GM19438 (cell line): ENCODE measurements around the gene ZNF652.
A peak's percentile ranks its signal among the peaks of the same experiment; 100 is the strongest.

ENCODE experiments used
- ATAC-seq: cut with Tn5 transposase; IDR thresholded peaks from one replicate; pipeline ENCODE4 v1.9.1; 2021; ENCODE audit warnings: low read depth; ENCODE audit not compliant: unreplicated experiment

The ZNF652 gene

GRCh38 chr17:49360796-49361128, 1.3 kb downstream of the ZNF652 start:
- ATAC-seq = no peak

- ATAC-seq = no peak
These were observed 1.9 kb downstream of the ZNF652 start for GRCh38 chr17:49359990-49360795.

- ATAC-seq = no peak
These were observed 3.3 kb downstream of the ZNF652 start for GRCh38 chr17:49358641-49359247.

- no peak for ATAC-seq
These were observed 4.5 kb downstream of the ZNF652 start for GRCh38 chr17:49357516-49357915.

DNA sequence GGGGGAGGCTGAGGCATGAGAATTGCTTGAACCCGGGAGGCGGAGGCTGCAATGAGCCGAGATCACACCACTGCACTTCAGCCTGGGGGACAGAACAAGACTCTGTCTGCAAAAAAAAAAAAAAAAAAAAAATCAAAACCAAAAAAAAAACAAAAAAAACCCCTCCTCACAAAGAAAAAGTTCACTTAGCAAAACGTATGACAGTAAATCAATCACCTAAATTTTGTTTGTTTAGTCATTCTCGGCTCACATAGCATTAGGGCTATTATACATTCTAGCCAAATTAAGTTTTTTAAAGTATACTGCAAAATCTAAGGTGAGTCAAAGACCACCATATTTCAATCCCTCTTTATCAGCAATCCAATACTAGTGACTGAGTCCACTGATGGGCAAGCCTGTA, 5.7 kb downstream of the ZNF652 start:
- no peak for ATAC-seq

- no peak for ATAC-seq
These were observed 8.4 kb downstream of the ZNF652 start for GRCh38 chr17:49353607-49354006.

- ATAC-seq = no peak
These were observed 9.4 kb downstream of the ZNF652 start for GRCh38 chr17:49352587-49353154.

DNA sequence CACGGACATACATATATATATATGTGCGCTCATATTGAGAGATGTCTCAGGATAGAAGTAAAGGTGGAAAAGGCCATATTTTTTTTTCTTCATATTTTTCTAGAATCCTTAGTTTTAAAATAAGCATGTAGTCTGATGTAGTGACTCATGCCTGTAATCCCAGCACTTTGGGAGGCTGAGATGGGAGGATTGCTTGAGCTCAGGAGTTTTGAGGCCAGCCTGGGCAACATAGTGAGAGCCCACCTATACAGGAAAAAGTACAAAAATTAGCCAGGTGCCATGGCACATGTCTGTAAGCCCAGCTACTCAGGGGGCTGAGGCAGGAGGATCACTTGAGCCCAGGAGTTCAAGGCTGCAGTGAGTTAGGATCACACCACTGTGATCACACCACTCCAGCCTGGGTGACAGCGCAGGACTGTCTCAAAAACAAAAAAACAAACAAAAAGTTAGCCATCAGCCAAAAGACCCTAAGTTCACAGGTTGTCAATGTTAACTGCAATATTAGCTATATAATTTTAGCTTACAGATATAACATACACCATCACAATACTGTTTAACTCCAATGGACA, 10.4 kb downstream of the ZNF652 start:
- no peak for ATAC-seq

GRCh38 chr17:49349541-49349940, 12.5 kb downstream of the ZNF652 start:
- ATAC-seq = no peak

DNA sequence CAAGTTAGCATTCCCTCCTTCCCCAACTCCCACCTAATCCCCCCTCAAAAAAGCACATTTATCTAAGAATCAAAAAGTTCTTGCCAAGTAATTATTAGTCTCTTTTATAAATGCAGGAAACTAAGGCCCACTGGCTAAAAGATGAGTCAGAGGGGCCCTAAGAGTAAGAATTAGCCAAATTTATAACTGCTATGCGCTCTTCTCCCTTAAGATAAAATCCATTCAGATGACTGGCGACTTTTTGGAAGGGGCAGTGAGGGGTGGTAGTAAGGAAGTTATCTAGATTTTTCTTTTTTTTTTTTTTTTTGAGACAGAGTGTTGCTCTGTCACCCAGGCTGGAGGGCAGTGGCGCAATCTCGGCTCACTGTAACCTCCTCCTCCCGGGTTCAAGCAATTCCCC, 17.1 kb downstream of the ZNF652 start:
- ATAC-seq = no peak

DNA sequence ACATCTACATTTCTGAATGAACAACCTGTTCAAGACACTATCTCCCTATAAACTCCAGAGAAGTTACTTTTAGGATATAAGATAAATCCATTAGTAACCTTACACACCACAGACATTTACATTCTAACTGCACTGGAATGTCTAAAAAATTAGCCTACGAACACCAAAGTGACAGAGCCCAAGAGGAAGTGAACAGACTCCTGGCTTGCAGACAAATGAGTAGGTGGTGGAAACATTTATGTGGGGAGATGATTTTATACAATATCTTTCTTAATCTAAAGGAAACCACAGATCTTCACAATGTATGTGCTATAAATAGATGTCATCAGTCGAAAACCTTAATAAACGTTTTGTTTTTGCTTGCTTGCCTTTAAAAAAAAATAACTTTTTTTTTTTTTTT, 18.8 kb downstream of the ZNF652 start:
- ATAC-seq = no peak

DNA sequence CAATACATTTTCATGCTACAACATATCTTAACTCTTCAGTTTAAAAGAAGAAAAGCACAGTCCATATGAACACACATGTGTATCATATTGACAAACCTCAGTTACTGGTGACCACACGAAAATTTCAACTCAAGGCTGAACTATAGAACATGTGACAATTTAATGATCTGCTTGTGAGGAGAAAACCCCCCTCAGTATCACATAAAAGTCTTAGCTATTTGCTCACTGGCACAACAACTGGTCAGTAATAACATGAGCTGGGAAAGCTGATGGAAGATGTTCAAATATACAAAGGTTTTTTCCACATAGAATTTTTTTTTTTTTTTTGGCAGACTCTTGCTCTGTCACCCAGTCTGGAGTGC, 19.5 kb downstream of the ZNF652 start:
- peak; percentile 32 for ATAC-seq

DNA sequence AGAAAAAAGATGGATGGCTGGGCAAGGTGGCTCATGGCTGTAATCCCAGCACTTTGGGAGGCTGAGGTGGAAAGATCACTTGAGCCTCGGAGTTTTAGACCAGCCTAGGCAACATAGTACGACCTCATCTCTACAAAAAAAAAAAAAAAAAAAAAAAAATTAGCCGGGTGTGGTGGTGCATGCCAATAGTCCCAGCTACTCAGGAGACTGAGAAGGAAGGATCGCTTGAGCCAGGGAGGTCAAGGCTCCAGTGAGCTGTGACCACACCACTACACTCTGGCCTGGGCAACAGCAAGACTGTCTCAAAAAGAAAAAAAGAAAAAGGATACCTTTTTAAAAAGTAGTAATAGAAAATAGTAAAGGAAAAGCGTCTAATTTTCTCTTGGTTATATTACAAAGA, 20.7 kb downstream of the ZNF652 start:
- no peak for ATAC-seq

- no peak for ATAC-seq
These were observed 22.7 kb downstream of the ZNF652 start for GRCh38 chr17:49339354-49339753.

- no peak for ATAC-seq
These were observed 23.2 kb downstream of the ZNF652 start for GRCh38 chr17:49338883-49339282.

DNA sequence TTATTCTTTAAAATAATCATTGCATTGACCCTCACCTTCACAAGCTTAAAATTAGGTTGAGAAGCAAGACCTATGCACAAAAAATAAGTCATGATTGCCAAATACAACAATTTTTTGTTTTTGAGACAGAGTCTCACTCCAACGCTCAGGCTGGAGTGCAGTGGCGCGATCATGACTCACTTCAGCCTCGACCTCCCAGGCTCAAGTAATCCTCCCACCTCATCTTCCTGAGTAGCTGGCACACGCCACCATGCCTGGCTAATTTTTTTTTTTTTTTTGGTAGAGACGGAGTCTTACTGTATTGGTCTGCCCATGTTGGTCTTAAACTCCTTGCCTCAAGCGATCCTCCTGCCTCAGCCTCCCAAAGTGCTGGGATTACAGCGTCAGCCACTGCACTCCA, 24.2 kb downstream of the ZNF652 start:
- no peak for ATAC-seq

DNA sequence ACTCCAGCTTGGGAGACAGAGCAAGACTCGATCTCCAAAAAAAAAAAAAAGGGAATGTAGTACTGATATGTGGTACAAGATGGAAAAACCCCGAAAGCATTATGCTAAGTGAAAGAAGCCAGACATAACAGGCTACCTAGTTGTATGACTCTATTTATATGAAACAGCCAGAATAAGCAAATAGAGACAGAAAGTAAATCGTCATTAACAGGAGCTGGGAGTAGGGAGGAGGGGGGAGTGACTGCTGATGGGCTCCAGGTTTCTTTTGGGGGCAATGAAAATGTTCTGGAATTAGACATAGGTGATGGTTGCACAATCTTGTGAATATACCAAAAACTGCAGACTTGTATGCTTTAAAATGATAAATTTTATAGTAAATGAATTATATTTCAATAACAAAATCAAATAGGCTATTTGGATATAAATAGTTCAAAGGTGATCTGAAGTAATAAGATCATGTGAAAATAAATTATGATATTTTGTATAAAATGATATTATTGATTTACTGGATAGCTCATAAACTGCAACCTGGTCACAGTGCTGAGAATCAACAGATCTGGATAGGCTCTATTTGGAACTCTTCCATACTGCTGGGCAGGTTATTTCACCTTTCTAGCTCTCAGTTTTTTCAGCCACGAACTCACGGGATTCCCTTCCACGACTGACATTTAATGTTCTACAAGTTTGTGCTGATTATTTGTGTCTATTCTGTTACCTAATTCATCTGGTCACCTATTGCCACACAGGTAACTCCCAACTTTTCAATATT, 27.1 kb downstream of the ZNF652 start:
- ATAC-seq = no peak

- ATAC-seq = no peak
These were observed 28.2 kb downstream of the ZNF652 start for GRCh38 chr17:49333804-49334203.

- no peak for ATAC-seq
These were observed 33.9 kb downstream of the ZNF652 start for GRCh38 chr17:49327835-49328784.

DNA sequence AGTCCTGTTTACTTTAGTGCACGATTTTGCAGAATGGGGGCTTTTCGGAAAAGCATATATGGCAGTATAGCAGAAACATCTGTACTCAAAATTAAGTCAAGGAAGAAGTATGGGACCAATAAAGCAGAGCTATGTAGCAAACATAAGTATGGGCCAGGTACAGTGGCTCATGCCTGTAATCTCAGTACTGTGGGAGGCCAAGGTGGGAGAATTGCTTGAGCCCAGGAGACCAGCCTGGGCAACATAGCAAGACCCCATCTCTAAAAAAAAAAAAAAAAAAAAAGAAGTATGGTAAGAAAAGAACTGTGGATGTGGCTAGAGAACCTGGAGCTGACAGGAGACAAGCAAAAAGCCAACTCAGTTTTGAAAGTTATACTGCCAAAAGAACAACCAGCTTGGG, 36.1 kb downstream of the ZNF652 start:
- ATAC-seq = no peak
